ENCODE measurements around the gene CMYA5. TPM values are rescaled to one million over a fixed set of nuclear protein-coding genes. Genes with fewer than 3 reads are reported as not detected.

CMYA5 gene
- total RNA-seq, 2 donors from 2014 or later: 1.6 to 5.6 TPM

DNA sequence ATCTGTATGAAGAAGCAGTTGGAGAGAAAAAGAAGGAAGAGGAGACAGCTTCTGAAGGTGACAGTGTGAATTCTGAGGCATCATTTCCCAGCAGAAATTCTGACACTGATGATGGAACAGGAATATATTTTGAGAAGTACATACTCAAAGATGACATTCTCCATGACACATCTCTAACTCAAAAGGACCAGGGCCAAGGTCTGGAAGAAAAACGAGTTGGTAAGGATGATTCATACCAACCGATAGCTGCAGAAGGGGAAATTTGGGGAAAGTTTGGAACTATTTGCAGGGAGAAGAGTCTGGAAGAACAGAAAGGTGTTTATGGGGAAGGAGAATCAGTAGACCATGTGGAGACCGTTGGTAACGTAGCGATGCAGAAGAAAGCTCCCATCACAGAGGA lies 48.7 kb downstream of the CMYA5 start:
- Histone ChIP-seq H3K9me3 (peaks cover 2% of the 10 kb centered on the region), H3K27me3 (replicated peaks; ENCODE audit: insufficient read depth) (no peaks in the 10 kb centered on the region), H3K4me3 (no peak overlapping the region), H3K36me3 (no peaks in the 10 kb centered on the region), H3K4me1 (ENCODE audit: control insufficient read depth in 1 of 2, low read depth in 2 of 2) (no peaks in the 10 kb centered on the region), H3K27ac (no peak overlapping the region)
- TF ChIP-seq, protein P1, sequence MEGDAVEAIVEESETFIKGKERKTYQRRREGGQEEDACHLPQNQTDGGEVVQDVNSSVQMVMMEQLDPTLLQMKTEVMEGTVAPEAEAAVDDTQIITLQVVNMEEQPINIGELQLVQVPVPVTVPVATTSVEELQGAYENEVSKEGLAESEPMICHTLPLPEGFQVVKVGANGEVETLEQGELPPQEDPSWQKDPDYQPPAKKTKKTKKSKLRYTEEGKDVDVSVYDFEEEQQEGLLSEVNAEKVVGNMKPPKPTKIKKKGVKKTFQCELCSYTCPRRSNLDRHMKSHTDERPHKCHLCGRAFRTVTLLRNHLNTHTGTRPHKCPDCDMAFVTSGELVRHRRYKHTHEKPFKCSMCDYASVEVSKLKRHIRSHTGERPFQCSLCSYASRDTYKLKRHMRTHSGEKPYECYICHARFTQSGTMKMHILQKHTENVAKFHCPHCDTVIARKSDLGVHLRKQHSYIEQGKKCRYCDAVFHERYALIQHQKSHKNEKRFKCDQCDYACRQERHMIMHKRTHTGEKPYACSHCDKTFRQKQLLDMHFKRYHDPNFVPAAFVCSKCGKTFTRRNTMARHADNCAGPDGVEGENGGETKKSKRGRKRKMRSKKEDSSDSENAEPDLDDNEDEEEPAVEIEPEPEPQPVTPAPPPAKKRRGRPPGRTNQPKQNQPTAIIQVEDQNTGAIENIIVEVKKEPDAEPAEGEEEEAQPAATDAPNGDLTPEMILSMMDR (IDR thresholded peaks at IDR 0.05): no peak
- no peak for ATAC-seq (ENCODE audit: insufficient number of reproducible peaks, low FRiP score, low read depth)
- DNase-seq (ENCODE audit: low spot score): no peak

DNA sequence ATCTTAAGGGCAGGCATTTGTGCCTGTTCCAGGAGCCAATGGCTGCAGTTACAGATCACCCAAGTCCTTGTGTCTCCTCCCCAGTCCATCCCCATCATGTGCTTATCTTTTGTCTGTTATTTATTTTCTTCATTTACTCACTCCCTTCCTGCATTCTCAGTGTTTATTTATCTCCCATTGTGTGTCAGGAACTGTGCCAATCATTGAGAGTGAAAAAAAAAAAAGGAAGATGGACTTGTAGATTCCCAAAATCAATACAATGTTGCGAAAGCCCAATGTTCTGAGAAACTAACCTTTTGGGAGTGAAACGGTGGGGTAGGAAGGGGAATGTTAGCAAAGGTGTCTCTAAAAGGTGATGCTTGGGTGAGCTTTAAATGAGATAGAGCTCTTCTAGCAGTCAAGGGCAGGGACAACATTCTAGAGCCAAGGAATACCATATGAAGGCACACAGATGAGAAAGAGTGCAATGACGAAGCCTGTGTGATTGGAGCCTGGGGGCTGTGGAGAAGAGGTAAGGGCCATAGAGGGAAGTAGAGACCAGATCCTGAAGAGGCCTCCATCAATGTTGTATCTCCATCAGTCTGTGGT lies 53.0 kb downstream of the CMYA5 start:
- H3K36me3 ChIP-seq: peaks cover 4% of the 10 kb centered on the region
- H3K27ac ChIP-seq: no peak overlapping the region
- DNase-seq (ENCODE audit: low spot score) (no peak), ATAC-seq (ENCODE audit: insufficient number of reproducible peaks, low FRiP score, low read depth) (no peak)
- no peaks in the 10 kb centered on the region for H3K4me1 ChIP-seq (ENCODE audit: control insufficient read depth in 1 of 2, low read depth in 2 of 2)
- no peaks in the 10 kb centered on the region for H3K9me3 ChIP-seq
- no peak overlapping the region for H3K4me3 ChIP-seq
- TF ChIP-seq, protein P1 (IDR thresholded peaks at IDR 0.05): no peak
- no peaks in the 10 kb centered on the region for H3K27me3 ChIP-seq (replicated peaks; ENCODE audit: insufficient read depth)

DNA sequence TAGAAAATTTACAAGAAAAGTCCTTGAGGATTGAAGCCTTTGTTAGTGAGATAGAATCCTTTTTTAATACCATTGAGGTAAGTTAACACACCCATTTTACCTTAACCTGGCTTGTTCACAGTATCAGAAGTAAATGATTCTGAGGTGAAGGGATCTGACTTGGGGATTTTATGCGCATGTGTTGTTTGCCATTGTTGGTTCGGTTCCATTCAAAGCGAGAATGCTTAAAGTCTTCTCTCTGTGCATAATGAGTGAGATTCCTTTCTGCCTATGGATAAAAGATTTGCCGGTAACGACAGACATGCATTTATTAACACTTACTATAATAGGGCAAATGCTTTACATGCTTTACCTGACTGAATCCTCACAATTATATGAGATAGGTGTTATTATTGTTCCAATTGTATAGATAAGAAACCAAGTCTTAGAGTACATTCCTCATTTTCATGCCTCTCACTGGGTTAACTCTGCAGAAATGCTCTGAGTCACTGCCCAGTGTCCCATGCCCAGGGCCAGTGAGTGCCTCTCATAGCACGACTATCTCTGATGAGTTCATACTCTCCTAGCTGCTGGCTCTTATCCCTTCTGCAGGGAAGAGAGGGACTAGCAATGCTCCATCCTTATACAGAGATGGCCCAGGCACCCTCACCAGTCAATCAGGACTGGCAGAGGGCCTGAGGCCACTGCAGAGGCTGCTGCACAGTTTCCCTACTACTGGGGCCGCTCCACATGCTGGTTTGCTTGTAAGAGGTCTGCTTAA lies 54.4 kb downstream of the CMYA5 start:
- Histone ChIP-seq H3K27me3 (replicated peaks; ENCODE audit: insufficient read depth) (no peaks in the 10 kb centered on the region), H3K4me3 (no peak overlapping the region), H3K4me1 (ENCODE audit: control insufficient read depth in 1 of 2, low read depth in 2 of 2) (no peaks in the 10 kb centered on the region), H3K36me3 (peaks cover 4% of the 10 kb centered on the region), H3K27ac (no peak overlapping the region), H3K9me3 (no peaks in the 10 kb centered on the region)
- ATAC-seq (ENCODE audit: insufficient number of reproducible peaks, low FRiP score, low read depth) (no peak), DNase-seq (ENCODE audit: low spot score) (no peak)
- TF ChIP-seq, protein P1 (IDR thresholded peaks at IDR 0.05): no peak

DNA sequence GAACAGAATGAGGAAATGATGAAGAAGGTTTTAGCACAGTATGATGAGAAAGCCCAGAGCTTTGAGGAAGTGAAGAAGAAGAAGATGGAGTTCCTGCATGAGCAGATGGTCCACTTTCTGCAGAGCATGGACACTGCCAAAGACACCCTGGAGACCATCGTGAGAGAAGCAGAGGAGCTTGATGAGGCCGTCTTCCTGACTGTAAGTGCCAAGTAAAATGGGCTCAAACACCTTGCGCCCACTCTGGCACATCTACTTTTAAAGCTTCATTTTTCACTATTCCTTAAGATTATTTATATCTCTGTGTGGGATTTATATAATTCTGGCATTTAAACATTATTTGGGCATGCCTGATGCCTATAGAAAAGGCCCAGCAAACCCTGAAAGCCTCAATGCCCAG lies 55.6 kb downstream of the CMYA5 start:
- no peak for DNase-seq (ENCODE audit: low spot score)
- no peaks in the 10 kb centered on the region for H3K27me3 ChIP-seq (replicated peaks; ENCODE audit: insufficient read depth)
- no peak overlapping the region for H3K27ac ChIP-seq
- H3K4me3 ChIP-seq: no peak overlapping the region
- no peaks in the 10 kb centered on the region for H3K4me1 ChIP-seq (ENCODE audit: control insufficient read depth in 1 of 2, low read depth in 2 of 2)
- TF ChIP-seq, protein P1 (IDR thresholded peaks at IDR 0.05): no peak
- no peaks in the 10 kb centered on the region for H3K9me3 ChIP-seq
- ATAC-seq (ENCODE audit: insufficient number of reproducible peaks, low FRiP score, low read depth): no peak
- peaks cover 4% of the 10 kb centered on the region for H3K36me3 ChIP-seq

DNA sequence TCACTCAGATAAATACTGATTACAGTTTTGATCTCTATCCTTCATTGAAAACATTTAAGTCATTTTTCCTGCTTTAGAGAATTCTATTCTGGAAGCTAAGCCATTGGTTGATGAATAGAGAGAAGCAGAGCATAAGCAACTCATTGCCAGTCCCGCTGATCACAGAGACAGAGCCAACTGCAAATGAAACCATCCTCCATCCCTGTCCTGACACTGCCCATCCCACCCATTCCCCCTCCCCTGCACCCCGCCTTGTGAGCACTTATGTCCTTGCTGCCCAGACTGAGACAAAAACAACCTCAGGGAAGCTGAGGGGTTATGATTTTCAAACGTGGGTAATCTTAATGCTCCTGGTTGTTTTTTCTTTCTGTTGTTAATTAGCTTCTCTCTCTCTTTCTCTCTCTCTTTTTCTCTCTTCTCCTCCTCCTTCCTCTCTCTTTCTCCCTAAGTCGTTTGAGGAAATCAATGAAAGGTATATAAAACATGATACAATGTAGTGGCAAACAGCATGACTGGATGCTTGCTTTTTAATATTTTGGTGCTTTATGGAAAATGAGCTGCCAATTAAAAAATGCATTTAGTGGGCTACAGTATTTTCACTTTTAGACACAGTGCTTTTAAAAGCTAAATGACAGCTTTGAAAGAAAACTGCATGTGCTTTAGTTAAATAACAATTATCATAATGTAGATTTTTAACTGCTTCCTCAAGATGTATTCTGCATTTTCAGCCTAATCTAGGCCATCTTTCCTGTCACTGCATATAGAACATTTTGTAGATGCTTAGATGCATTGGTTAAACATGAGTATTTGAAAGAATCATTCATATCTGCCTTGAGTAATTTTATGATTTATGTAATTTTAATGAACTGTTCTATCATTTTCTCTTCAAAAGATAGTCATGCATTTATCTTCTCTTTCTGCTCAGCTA lies 57.3 kb downstream of the CMYA5 start:
- Histone ChIP-seq H3K27ac (no peak overlapping the region), H3K4me1 (ENCODE audit: control insufficient read depth in 1 of 2, low read depth in 2 of 2) (no peaks in the 10 kb centered on the region)
- ATAC-seq (ENCODE audit: insufficient number of reproducible peaks, low FRiP score, low read depth): no peak

More for the DNA sequence above, 57.3 kb downstream of the CMYA5 start:
- H3K36me3 ChIP-seq: peaks cover 4% of the 10 kb centered on the region
- no peak overlapping the region for H3K4me3 ChIP-seq
- no peaks in the 10 kb centered on the region for H3K27me3 ChIP-seq (replicated peaks; ENCODE audit: insufficient read depth)
- TF ChIP-seq, protein P1 (IDR thresholded peaks at IDR 0.05): no peak
- H3K9me3 ChIP-seq: no peaks in the 10 kb centered on the region
- no peak for DNase-seq (ENCODE audit: low spot score)
